HCT116 (cell line): ENCODE data around the gene EGFR. TPM values are rescaled to one million over a fixed set of nuclear protein-coding genes. Genes with fewer than 3 reads are reported as not detected.

Experiments
- ATAC-seq: fragments of 200-7000 bp; cut with Tn5 transposase; 2 replicates; pipeline ENCODE4 v1.9.1; 2020; ENCODE audit warnings: mild to moderate bottlenecking, moderate library complexity
- BruUV-seq: library from RNA; stranded (reverse); fragments of 400-500 nt; replicated peaks from 2 replicates; lab custom pipeline; 2021; lab: Mats Ljungman, UMichigan
- CTCF ChIA-PET: fragments of 300-600 bp; sonication (Branson Sonifier 250); formaldehyde crosslinking; loops from one replicate; lab custom pipeline; 2021; ENCODE audit warnings: antibody characterized with exemption; lab: Charles Lee
- POLR2A ChIA-PET: fragments of 300-600, 350-600 bp; sonication (Branson Sonifier 250); formaldehyde crosslinking; loops from one replicate; lab custom pipeline; 2021; ENCODE audit warnings: antibody characterized with exemption; lab: Charles Lee
- RAD21 ChIA-PET, 2 experiments: fragments of 300-600 bp; sonication (Branson Sonifier 250); formaldehyde crosslinking; loops; one replicate each; lab custom pipeline; 2023; ENCODE audit warnings: low total read pairs in 2 of 2; ENCODE audit not compliant: uncharacterized antibody in 2 of 2, unreplicated experiment in 2 of 2, low non-redundant PET in 1 of 2; lab: Charles Lee
- DNase-seq: peaks from one replicate; pipeline ENCODE4 v3.0.0-alpha.2; 2010; ENCODE audit warnings: low read depth, low spot score
- H2AFZ ChIP-seq: fragments of 200-600 bp; shearing (Covaris generic), sonication (generic); 2 replicates; pipeline ENCODE4 v1.6.1; 2017; ENCODE audit warnings: low read depth, mixed run types, mixed read lengths, antibody characterized with exemption, low read length; ENCODE audit not compliant: poor library complexity, severe bottlenecking
- H3K27ac ChIP-seq: 2 replicates; pipeline ENCODE4 v1.5.1; 2012; ENCODE audit warnings: low read depth, low read length
- H3K27me3 ChIP-seq: fragments of 200-600 bp; sonication (generic); 2 replicates; pipeline ENCODE4 v1.6.1; 2016; ENCODE audit warnings: mixed run types, low read length, mixed read lengths; ENCODE audit not compliant: insufficient read depth
- H3K36me3 ChIP-seq, 2 experiments: fragments of 200-500 bp in 1 of 2; fragments of 200-600 bp in 1 of 2; sonication (Bioruptor generic) in 1 of 2; sonication (generic) in 1 of 2; 2 replicates each; pipeline versions ENCODE4 v1.5.1 to v1.6.1; 2014 to 2016; ENCODE audit warnings: low read length in 2 of 2, inconsistent platforms in 1 of 2, mixed read lengths in 1 of 2, mixed run types in 1 of 2; ENCODE audit not compliant: insufficient read depth in 2 of 2, control insufficient read depth in 1 of 2
- H3K4me1 ChIP-seq, 2 experiments: fragments of 200-600 bp in 1 of 2; sonication (generic) in 1 of 2; 2 replicates each; pipeline versions ENCODE4 v1.5.1 to v1.6.1; 2012 to 2017; ENCODE audit warnings: low read length in 2 of 2, inconsistent platforms in 1 of 2, mild to moderate bottlenecking in 1 of 2, mixed read lengths in 1 of 2, mixed run types in 1 of 2, moderate library complexity in 1 of 2; ENCODE audit not compliant: insufficient read depth in 2 of 2, control insufficient read depth in 1 of 2
- H3K4me2 ChIP-seq: fragments of 200-600 bp; sonication (generic); 2 replicates; pipeline ENCODE4 v1.6.1; 2017; ENCODE audit warnings: mixed run types, low read length, mixed read lengths
- H3K4me3 ChIP-seq, 2 experiments: fragments of 200-600 bp in 1 of 2; sonication (generic) in 1 of 2; replicated peaks in 1 of 2; 2 replicates each; pipeline ENCODE4 v1.5.1; 2011 to 2016; ENCODE audit warnings: low read length in 2 of 2, control low read depth in 1 of 2, low read depth in 1 of 2, mild to moderate bottlenecking in 1 of 2, mixed read lengths in 1 of 2, mixed run types in 1 of 2
- H3K79me2 ChIP-seq: fragments of 200-600 bp; sonication (generic); 2 replicates; pipeline ENCODE4 v1.6.1; 2017; ENCODE audit warnings: mild to moderate bottlenecking, mixed run types, low read length, moderate library complexity, mixed read lengths; ENCODE audit not compliant: insufficient read depth
- H3K9ac ChIP-seq: fragments of 200-600 bp; sonication (generic); 2 replicates; pipeline ENCODE4 v1.6.1; 2016; ENCODE audit warnings: low read length, mixed read lengths
- H3K9me2 ChIP-seq: fragments of 200-600 bp; sonication (generic), shearing (Covaris generic); 2 replicates; pipeline ENCODE4 v1.6.1; 2017; ENCODE audit warnings: mixed run types, mild to moderate bottlenecking, moderate library complexity; ENCODE audit not compliant: insufficient read depth
- H3K9me3 ChIP-seq, 2 experiments: fragments of 200-500 bp in 1 of 2; fragments of 200-600 bp in 1 of 2; sonication (Bioruptor generic) in 1 of 2; sonication (generic) in 1 of 2; 2 replicates each; pipeline ENCODE4 v1.6.1; 2014 to 2017; ENCODE audit warnings: low read length in 2 of 2, mixed read lengths in 2 of 2, inconsistent platforms in 1 of 2, low read depth in 1 of 2, mild to moderate bottlenecking in 1 of 2, mixed run types in 1 of 2, moderate library complexity in 1 of 2; ENCODE audit not compliant: control insufficient read depth in 1 of 2, insufficient read depth in 1 of 2
- H4K20me1 ChIP-seq: fragments of 200-600 bp; sonication (generic), shearing (Covaris generic); 2 replicates; pipeline ENCODE4 v1.6.1; 2017; ENCODE audit warnings: mixed run types, mild to moderate bottlenecking, moderate library complexity; ENCODE audit not compliant: insufficient read depth
- CBX3 ChIP-seq: IDR thresholded peaks from 2 replicates; pipeline ENCODE4 v1.6.1; 2012; ENCODE audit warnings: low read depth
- EGR1 ChIP-seq: IDR thresholded peaks from 2 replicates; pipeline ENCODE4 v1.6.1; 2012; ENCODE audit warnings: low read depth
- ELF1 ChIP-seq: IDR thresholded peaks from 2 replicates; pipeline ENCODE4 v1.6.1; 2012; ENCODE audit warnings: low read depth, borderline replicate concordance
- EZH2 ChIP-seq: fragments of 200-600 bp; sonication (generic); IDR thresholded peaks from 2 replicates; pipeline ENCODE4 v1.6.1; 2017; ENCODE audit warnings: antibody characterized with exemption, mixed run types
- EZH2phosphoT487 ChIP-seq: fragments of 200-600 bp; IDR thresholded peaks from 2 replicates; pipeline ENCODE4 v1.6.1; 2018; ENCODE audit warnings: antibody characterized with exemption, borderline replicate concordance
- JUND ChIP-seq: IDR thresholded peaks from 2 replicates; pipeline ENCODE4 v1.6.1; 2012
- POLR2A ChIP-seq: IDR thresholded peaks from 2 replicates; pipeline ENCODE4 v1.7.0; 2011; ENCODE audit warnings: borderline replicate concordance; ENCODE audit not compliant: insufficient read depth, insufficient read length; ENCODE audit errors: extremely low read depth
- POLR2AphosphoS5 ChIP-seq: IDR thresholded peaks from 2 replicates; pipeline ENCODE4 v1.6.1; 2011; ENCODE audit warnings: mild to moderate bottlenecking, low read depth, low read length, moderate library complexity
- RAD21 ChIP-seq: IDR thresholded peaks from 2 replicates; pipeline ENCODE4 v1.6.1; 2012; ENCODE audit warnings: low read depth, mild to moderate bottlenecking
- SIN3A ChIP-seq: IDR thresholded peaks from 2 replicates; pipeline ENCODE4 v1.6.1; 2012; ENCODE audit warnings: low read depth
- SP1 ChIP-seq: IDR thresholded peaks from 2 replicates; pipeline ENCODE4 v1.6.1; 2012; ENCODE audit warnings: low read depth
- SRF ChIP-seq: IDR thresholded peaks from 2 replicates; pipeline ENCODE4 v1.6.1; 2012; ENCODE audit warnings: low read depth
- TCF7L2 ChIP-seq: IDR thresholded peaks from 2 replicates; pipeline ENCODE4 v1.7.0; 2011; ENCODE audit warnings: borderline replicate concordance, inconsistent platforms; ENCODE audit not compliant: insufficient read depth, insufficient read length; ENCODE audit errors: extremely low read depth
- YY1 ChIP-seq: IDR thresholded peaks from 2 replicates; pipeline ENCODE4 v1.6.1; 2011; ENCODE audit warnings: low read length, low read depth, moderate library complexity, mild to moderate bottlenecking; ENCODE audit not compliant: insufficient replicate concordance; ENCODE audit errors: extremely low read depth
- ZFX ChIP-seq: fragments of 450-650 bp; IDR thresholded peaks from 2 replicates; pipeline ENCODE4 v1.6.1; 2017
- ZNF274 ChIP-seq: fragments of 200-500 bp; sonication (Bioruptor generic); IDR thresholded peaks from 2 replicates; pipeline ENCODE4 v1.6.1; 2014; ENCODE audit warnings: mild to moderate bottlenecking, low read depth, low read length, inconsistent platforms
- intact Hi-C: fragments of 100-400 bp; cut with micrococcal nuclease; formaldehyde crosslinking; loops from 2 replicates; pipeline ENCODE4 v1.10.0; 2022
- total RNA-seq: library from RNA; stranded (reverse); gene quantifications from one replicate; pipeline ENCODE4 v1.2.1, GENCODE V29; 2021; ENCODE audit not compliant: unreplicated experiment
- TF ChIP-seq, protein P1 (sequence below), 3 experiments: fragments of 200-600 bp in 1 of 3; sonication (generic) in 1 of 3; IDR thresholded peaks in 2 of 3; conservative IDR thresholded peaks in 1 of 3; 2 replicates each; pipeline ENCODE4 v1.5.1; 2012 to 2017; ENCODE audit warnings: low read depth in 2 of 3, low read length in 2 of 3, antibody characterized with exemption in 1 of 3, borderline replicate concordance in 1 of 3, control low read depth in 1 of 3, mild to moderate bottlenecking in 1 of 3, mixed read lengths in 1 of 3, mixed run types in 1 of 3, moderate library complexity in 1 of 3; ENCODE audit not compliant: insufficient read depth in 1 of 3
- TF ChIP-seq, protein P2 (sequence below): IDR thresholded peaks from 2 replicates; pipeline ENCODE4 v1.6.1; 2012
- TF ChIP-seq, protein P3 (sequence below): IDR thresholded peaks from 2 replicates; pipeline ENCODE4 v1.6.1; 2012
- TF ChIP-seq, protein P4 (sequence below): IDR thresholded peaks from 2 replicates; pipeline ENCODE4 v1.6.1; 2012; ENCODE audit warnings: low read depth

Gene EGFR
- total RNA-seq, 1 experiment from 2014 or later, result 71.5 TPM

DNA sequence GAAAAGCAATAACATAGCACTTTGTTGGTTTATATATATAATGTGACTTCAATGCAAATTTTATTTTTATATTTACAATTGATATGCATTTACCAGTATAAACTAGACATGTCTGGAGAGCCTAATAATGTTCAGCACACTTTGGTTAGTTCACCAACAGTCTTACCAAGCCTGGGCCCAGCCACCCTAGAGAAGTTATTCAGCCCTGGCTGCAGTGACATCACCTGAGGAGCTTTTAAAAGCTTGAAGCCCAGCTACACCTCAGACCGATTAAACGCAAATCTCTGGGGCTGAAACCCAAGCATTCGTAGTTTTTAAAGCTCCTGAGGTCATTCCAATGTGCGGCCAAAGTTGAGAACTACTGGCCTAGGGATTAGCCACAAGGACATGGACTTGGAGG, 191.4 kb downstream of the EGFR start:
- Histone ChIP-seq H3K9me2 (no peaks in the 10 kb centered on the region), H3K4me1 (no peaks in the 10 kb centered on the region), H3K9me3 (no peaks in the 10 kb centered on the region), H3K4me3 (no peak overlapping the region), H3K4me2 (no peak overlapping the region), H3K9ac (no peak overlapping the region), H3K79me2 (no peaks in the 10 kb centered on the region), H2AFZ (no peak overlapping the region), H4K20me1 (no peaks in the 10 kb centered on the region), H3K36me3 (peaks cover 24 to 37% of the 10 kb centered on the region in 2 experiments), H3K27ac (no peak overlapping the region), H3K27me3 (no peaks in the 10 kb centered on the region)
- ChIA-PET POLR2A (no interaction called here), CTCF (no interaction called here), RAD21 (no interaction called here)
- intact Hi-C loops, result no loop called here
- BruUV-seq, result no TSS peak
- TF ChIP-seq SP1 (no peak), POLR2A (no peak), EZH2 (no peak), EGR1 (no peak), SRF (no peak), ZFX (no peak), SIN3A (no peak), EZH2phosphoT487 (no peak), TCF7L2 (no peak), YY1 (no peak), ELF1 (no peak), CBX3 (no peak), RAD21 (no peak), ZNF274 (no peak), POLR2AphosphoS5 (no peak), JUND (no peak)
- TF ChIP-seq, protein P1, sequence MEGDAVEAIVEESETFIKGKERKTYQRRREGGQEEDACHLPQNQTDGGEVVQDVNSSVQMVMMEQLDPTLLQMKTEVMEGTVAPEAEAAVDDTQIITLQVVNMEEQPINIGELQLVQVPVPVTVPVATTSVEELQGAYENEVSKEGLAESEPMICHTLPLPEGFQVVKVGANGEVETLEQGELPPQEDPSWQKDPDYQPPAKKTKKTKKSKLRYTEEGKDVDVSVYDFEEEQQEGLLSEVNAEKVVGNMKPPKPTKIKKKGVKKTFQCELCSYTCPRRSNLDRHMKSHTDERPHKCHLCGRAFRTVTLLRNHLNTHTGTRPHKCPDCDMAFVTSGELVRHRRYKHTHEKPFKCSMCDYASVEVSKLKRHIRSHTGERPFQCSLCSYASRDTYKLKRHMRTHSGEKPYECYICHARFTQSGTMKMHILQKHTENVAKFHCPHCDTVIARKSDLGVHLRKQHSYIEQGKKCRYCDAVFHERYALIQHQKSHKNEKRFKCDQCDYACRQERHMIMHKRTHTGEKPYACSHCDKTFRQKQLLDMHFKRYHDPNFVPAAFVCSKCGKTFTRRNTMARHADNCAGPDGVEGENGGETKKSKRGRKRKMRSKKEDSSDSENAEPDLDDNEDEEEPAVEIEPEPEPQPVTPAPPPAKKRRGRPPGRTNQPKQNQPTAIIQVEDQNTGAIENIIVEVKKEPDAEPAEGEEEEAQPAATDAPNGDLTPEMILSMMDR (IDR thresholded peaks at IDR 0.05 in 2 of 3, conservative IDR thresholded peaks at IDR 0.05 in 1 of 3; ENCODE audit: borderline replicate concordance in 1 of 3, insufficient read depth in 1 of 3, low read depth in 2 of 3, low read length in 2 of 3), result no peak
- TF ChIP-seq, protein P2, sequence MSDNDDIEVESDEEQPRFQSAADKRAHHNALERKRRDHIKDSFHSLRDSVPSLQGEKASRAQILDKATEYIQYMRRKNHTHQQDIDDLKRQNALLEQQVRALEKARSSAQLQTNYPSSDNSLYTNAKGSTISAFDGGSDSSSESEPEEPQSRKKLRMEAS, result no peak
- TF ChIP-seq, protein P3, sequence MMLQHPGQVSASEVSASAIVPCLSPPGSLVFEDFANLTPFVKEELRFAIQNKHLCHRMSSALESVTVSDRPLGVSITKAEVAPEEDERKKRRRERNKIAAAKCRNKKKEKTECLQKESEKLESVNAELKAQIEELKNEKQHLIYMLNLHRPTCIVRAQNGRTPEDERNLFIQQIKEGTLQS, result no peak
- TF ChIP-seq, protein P4, sequence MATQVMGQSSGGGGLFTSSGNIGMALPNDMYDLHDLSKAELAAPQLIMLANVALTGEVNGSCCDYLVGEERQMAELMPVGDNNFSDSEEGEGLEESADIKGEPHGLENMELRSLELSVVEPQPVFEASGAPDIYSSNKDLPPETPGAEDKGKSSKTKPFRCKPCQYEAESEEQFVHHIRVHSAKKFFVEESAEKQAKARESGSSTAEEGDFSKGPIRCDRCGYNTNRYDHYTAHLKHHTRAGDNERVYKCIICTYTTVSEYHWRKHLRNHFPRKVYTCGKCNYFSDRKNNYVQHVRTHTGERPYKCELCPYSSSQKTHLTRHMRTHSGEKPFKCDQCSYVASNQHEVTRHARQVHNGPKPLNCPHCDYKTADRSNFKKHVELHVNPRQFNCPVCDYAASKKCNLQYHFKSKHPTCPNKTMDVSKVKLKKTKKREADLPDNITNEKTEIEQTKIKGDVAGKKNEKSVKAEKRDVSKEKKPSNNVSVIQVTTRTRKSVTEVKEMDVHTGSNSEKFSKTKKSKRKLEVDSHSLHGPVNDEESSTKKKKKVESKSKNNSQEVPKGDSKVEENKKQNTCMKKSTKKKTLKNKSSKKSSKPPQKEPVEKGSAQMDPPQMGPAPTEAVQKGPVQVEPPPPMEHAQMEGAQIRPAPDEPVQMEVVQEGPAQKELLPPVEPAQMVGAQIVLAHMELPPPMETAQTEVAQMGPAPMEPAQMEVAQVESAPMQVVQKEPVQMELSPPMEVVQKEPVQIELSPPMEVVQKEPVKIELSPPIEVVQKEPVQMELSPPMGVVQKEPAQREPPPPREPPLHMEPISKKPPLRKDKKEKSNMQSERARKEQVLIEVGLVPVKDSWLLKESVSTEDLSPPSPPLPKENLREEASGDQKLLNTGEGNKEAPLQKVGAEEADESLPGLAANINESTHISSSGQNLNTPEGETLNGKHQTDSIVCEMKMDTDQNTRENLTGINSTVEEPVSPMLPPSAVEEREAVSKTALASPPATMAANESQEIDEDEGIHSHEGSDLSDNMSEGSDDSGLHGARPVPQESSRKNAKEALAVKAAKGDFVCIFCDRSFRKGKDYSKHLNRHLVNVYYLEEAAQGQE, result no peak
- DNase-seq, result no peak
- ATAC-seq, result no peak
